SU-DHL-6 (cell line): Measurements from ENCODE around the gene MZB1.

Experiments used
- CTCF ChIP-seq: fragments of 200-600 bp; sonication (generic); IDR thresholded peaks from one replicate; pipeline ENCODE4 v1.5.1; 2017; ENCODE audit warnings: antibody characterized with exemption, mild to moderate bottlenecking, low read length, moderate library complexity; ENCODE audit not compliant: insufficient read depth, poor library complexity, severe bottlenecking
- EZH2phosphoT487 ChIP-seq: fragments of 200-600 bp; sonication (generic), shearing (Covaris generic); conservative IDR thresholded peaks from 2 replicates; pipeline ENCODE4 v1.6.1; 2018; ENCODE audit warnings: mild to moderate bottlenecking, antibody characterized with exemption, low read length, moderate library complexity, mixed read lengths

DNA sequence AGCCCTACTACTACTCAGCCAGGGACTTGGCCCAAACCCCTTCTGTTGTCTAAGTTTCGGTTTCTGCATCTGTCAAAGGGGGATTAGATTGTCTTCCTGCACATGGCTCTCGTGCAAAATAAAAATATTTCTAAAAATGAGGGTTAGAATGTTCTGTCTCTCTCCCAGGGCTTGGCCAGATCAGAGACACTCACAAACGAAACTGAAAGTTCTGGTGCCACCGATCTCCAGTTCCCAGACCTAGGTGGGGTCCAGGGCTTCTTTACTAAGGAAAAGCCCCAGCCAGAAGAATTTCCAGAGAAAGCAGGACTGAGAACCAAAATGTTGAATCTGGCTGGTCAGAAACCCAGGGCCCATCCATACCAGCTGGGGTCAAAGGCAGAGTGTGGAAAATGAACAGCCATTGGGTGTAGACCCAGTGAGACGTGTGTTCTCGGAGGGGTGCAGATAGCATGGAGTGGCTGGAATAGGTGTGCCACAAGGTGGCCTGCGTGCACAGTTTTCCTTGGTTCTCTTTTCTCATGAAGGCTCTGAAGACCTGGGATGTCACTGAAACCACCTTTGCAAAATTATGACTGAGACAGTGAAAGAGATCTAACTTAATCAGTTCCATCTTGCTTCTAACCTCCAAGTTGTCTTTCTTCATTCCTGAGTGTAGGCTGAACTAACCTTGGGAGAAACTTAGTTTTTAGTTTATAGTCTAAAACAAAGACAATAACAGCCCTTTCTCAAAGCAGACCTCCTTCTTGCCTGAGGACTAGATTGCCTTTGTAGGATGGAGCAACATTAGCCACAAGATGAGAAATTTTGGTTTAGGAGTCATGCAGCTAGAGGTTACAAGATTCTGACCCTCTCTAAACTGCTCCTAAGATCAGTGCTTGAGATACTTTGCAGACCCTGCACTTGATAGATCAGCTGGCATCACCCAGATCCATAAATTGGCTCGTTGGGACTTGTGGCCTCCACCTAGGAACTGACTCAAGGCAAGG, 4.4 kb downstream of the MZB1 start:
- TF ChIP-seq CTCF (no peak), EZH2phosphoT487 (no peak)
